ENCODE results near the gene BAMBI.

BAMBI gene

GRCh38 chr10:28709001-28709710 lies 31.8 kb downstream of the BAMBI start:
- no peak for DNase-seq

- DNase-seq, result no peak
These were observed 33.0 kb downstream of the BAMBI start for GRCh38 chr10:28710202-28710886.

GRCh38 chr10:28711041-28711440 lies 33.7 kb downstream of the BAMBI start:
- no peak for DNase-seq

GRCh38 chr10:28711776-28712175 lies 34.5 kb downstream of the BAMBI start:
- no peak for DNase-seq

GRCh38 chr10:28713626-28714352 lies 36.5 kb downstream of the BAMBI start:
- no peak for DNase-seq

GRCh38 chr10:28714401-28715053 lies 37.2 kb downstream of the BAMBI start:
- no peak for DNase-seq

- DNase-seq, result no peak
These were observed 37.9 kb downstream of the BAMBI start for GRCh38 chr10:28715246-28715645.

- DNase-seq, result no peak
These were observed 38.4 kb downstream of the BAMBI start for GRCh38 chr10:28715757-28716156.

- no peak for DNase-seq
These were observed 39.4 kb downstream of the BAMBI start for GRCh38 chr10:28716748-28717147.

- DNase-seq, result no peak
These were observed 40.4 kb downstream of the BAMBI start for GRCh38 chr10:28717656-28718201.

GRCh38 chr10:28719789-28720436 lies 42.6 kb downstream of the BAMBI start:
- DNase-seq, result no peak

GRCh38 chr10:28721318-28721951 lies 44.1 kb downstream of the BAMBI start:
- DNase-seq, result no peak

- peak in 1 of 2 experiments; percentile 25 for DNase-seq
These were observed 44.9 kb downstream of the BAMBI start for GRCh38 chr10:28722065-28722803.

GRCh38 chr10:28728366-28728765 lies 51.0 kb downstream of the BAMBI start:
- DNase-seq, result no peak

GRCh38 chr10:28730031-28730778 lies 52.9 kb downstream of the BAMBI start:
- DNase-seq, result no peak

- DNase-seq, result no peak
These were observed 54.8 kb downstream of the BAMBI start for GRCh38 chr10:28732091-28732490.

Measured in NCI-H526 (cell line).